ENCODE data around the gene IMPA2. TPM values are rescaled to one million over a fixed set of nuclear protein-coding genes. Genes with fewer than 3 reads are reported as not detected.
"Not testable (repeated sequence)": the region's sequence is repeated elsewhere in the genome, so short reads cannot be mapped to it uniquely, and the experiment has no call there.

Gene IMPA2
- total and polyA plus RNA-seq, 3 donors from 2014 or later, result 16.6 to 21.3 (median 16.7) TPM

GRCh38 chr18:11943551-11943950, 37.8 kb upstream of the IMPA2 start:
- 84 to 93% methylated on average over 3 to 6 of the region's 6 CpGs for WGBS, 2 donors
- H3K27me3 ChIP-seq, result no peaks in the 10 kb centered on the region
- no peaks in the 10 kb centered on the region for H3K36me3 ChIP-seq (ENCODE audit: low read depth, missing control alignments)
- intact Hi-C loops (cut with DNase I; ENCODE audit: low total_unique reads), result no loop called here
- TF ChIP-seq POLR2A (IDR thresholded peaks at IDR 0.05) (no peak), CTCF (IDR thresholded peaks at IDR 0.05) (no peak)
- peaks cover 10% of the 10 kb centered on the region for H3K4me1 ChIP-seq
- no peak overlapping the region for H3K4me3 ChIP-seq
- DNase-seq, result no peak
- H3K9me3 ChIP-seq, result no peaks in the 10 kb centered on the region
- no peak overlapping the region for H3K27ac ChIP-seq

GRCh38 chr18:11944252-11944651, 37.1 kb upstream of the IMPA2 start:
- no peak for DNase-seq
- Histone ChIP-seq H3K4me1 (peaks cover 10% of the 10 kb centered on the region), H3K36me3 (ENCODE audit: low read depth, missing control alignments) (no peaks in the 10 kb centered on the region), H3K27ac (no peak overlapping the region), H3K27me3 (no peaks in the 10 kb centered on the region), H3K4me3 (no peak overlapping the region), H3K9me3 (no peaks in the 10 kb centered on the region)
- TF ChIP-seq POLR2A (IDR thresholded peaks at IDR 0.05) (no peak), CTCF (IDR thresholded peaks at IDR 0.05) (no peak)
- 87 to 96% methylated on average over 4 of the region's 4 CpGs for WGBS, 2 donors
- intact Hi-C loops (cut with DNase I; ENCODE audit: low total_unique reads), result no loop called here

- Histone ChIP-seq H3K9me3 (no peaks in the 10 kb centered on the region), H3K4me1 (peaks cover 10% of the 10 kb centered on the region), H3K27ac (no peak overlapping the region), H3K36me3 (ENCODE audit: low read depth, missing control alignments) (no peaks in the 10 kb centered on the region), H3K4me3 (no peak overlapping the region), H3K27me3 (no peaks in the 10 kb centered on the region)
- WGBS, 2 donors, result 74 to 83% methylated on average over 5 of the region's 5 CpGs
- intact Hi-C loops (cut with DNase I; ENCODE audit: low total_unique reads), result no loop called here
- no peak for DNase-seq
- TF ChIP-seq CTCF (IDR thresholded peaks at IDR 0.05) (no peak), POLR2A (IDR thresholded peaks at IDR 0.05) (no peak)
Measured at GRCh38 chr18:11944786-11945185, 36.5 kb upstream of the IMPA2 start.

- H3K27ac ChIP-seq; H3K9me3 ChIP-seq; H3K4me3 ChIP-seq; H3K36me3 ChIP-seq (ENCODE audit: low read depth, missing control alignments); H3K27me3 ChIP-seq; intact Hi-C loops (cut with DNase I; ENCODE audit: low total_unique reads); H3K4me1 ChIP-seq; DNase-seq: not testable (repeated sequence)
- 89 to 91% methylated on average over 22 of the region's 22 CpGs for WGBS, 2 donors
Measured at GRCh38 chr18:11945834-11946659, 35.3 kb upstream of the IMPA2 start.

GRCh38 chr18:11946756-11947155, 34.6 kb upstream of the IMPA2 start:
- peak; percentile 20 for DNase-seq
- intact Hi-C loops (cut with DNase I; ENCODE audit: low total_unique reads), result no loop called here

More at GRCh38 chr18:11946756-11947155, 34.6 kb upstream of the IMPA2 start:
- Histone ChIP-seq H3K9me3 (no peaks in the 10 kb centered on the region), H3K4me3 (peak overlapping the region in 1 of 2 donors; percentile 59), H3K4me1 (peaks cover 10% of the 10 kb centered on the region), H3K27ac (peak overlapping the region; percentile 84 to 94), H3K27me3 (no peaks in the 10 kb centered on the region), H3K36me3 (ENCODE audit: low read depth, missing control alignments) (no peaks in the 10 kb centered on the region)
- no peak for TF ChIP-seq CTCF (IDR thresholded peaks at IDR 0.05)
- 25 to 35% methylated on average over 3 of the region's 3 CpGs for WGBS, 2 donors

All from testis (tissue), 3 donors.